DOHH2 (cell line): Measurements from ENCODE around the gene CYYR1.

ENCODE experiments used
- H3F3A ChIP-seq: fragments of 200-600 bp; sonication (generic), shearing (Covaris generic); 2 replicates; pipeline ENCODE4 v1.6.0; 2016; ENCODE audit warnings: antibody characterized with exemption, mild to moderate bottlenecking; ENCODE audit not compliant: control insufficient read depth, insufficient read depth
- H3K27ac ChIP-seq: fragments of 200-600 bp; sonication (generic); 2 replicates; pipeline ENCODE4 v1.5.1; 2014; ENCODE audit warnings: low read depth, mild to moderate bottlenecking, low read length, moderate library complexity
- H3K27me3 ChIP-seq: fragments of 200-600 bp; sonication (generic); 2 replicates; pipeline ENCODE4 v1.6.1; 2014; ENCODE audit warnings: mild to moderate bottlenecking, low read length, mixed read lengths; ENCODE audit not compliant: control insufficient read depth
- H3K36me3 ChIP-seq: fragments of 200-600 bp; sonication (generic); 2 replicates; pipeline ENCODE4 v1.6.1; 2014; ENCODE audit warnings: mild to moderate bottlenecking, low read length, moderate library complexity, mixed read lengths; ENCODE audit not compliant: control insufficient read depth
- H3K4me1 ChIP-seq: fragments of 200-600 bp; sonication (generic); 2 replicates; pipeline ENCODE4 v1.6.1; 2014; ENCODE audit warnings: mild to moderate bottlenecking, low read length, mixed read lengths; ENCODE audit not compliant: control insufficient read depth
- H3K4me2 ChIP-seq: fragments of 200-600 bp; sonication (generic); 2 replicates; pipeline ENCODE4 v1.6.0; 2014; ENCODE audit warnings: mild to moderate bottlenecking, low read length, moderate library complexity
- H3K4me3 ChIP-seq: fragments of 200-600 bp; sonication (generic); 2 replicates; pipeline ENCODE4 v1.5.1; 2014; ENCODE audit warnings: mild to moderate bottlenecking, low read length, mixed read lengths
- H3K79me2 ChIP-seq: fragments of 200-600 bp; sonication (generic); 2 replicates; pipeline ENCODE4 v1.6.1; 2014; ENCODE audit warnings: mild to moderate bottlenecking, low read length, mixed read lengths; ENCODE audit not compliant: control insufficient read depth
- H3K9me2 ChIP-seq: fragments of 200-600 bp; sonication (generic); replicated peaks from 2 replicates; pipeline ENCODE4 v1.6.1; 2014; ENCODE audit warnings: mild to moderate bottlenecking, low read length, mixed read lengths; ENCODE audit not compliant: control insufficient read depth
- H3K9me3 ChIP-seq: fragments of 200-600 bp; sonication (generic); 2 replicates; pipeline ENCODE4 v1.6.1; 2014; ENCODE audit warnings: antibody characterized with exemption, low read length, mixed read lengths; ENCODE audit not compliant: control insufficient read depth, insufficient read depth
- H4K20me1 ChIP-seq: fragments of 200-600 bp; sonication (generic); 2 replicates; pipeline ENCODE4 v1.6.0; 2014; ENCODE audit warnings: low read depth, mild to moderate bottlenecking, antibody characterized with exemption, low read length, moderate library complexity; ENCODE audit not compliant: control insufficient read depth, insufficient read depth
- CTCF ChIP-seq: fragments of 200-600 bp; sonication (generic); IDR thresholded peaks from one replicate; pipeline ENCODE4 v1.5.1; 2014; ENCODE audit warnings: antibody characterized with exemption, mild to moderate bottlenecking, low read depth, low read length; ENCODE audit not compliant: poor library complexity, severe bottlenecking
- EZH2phosphoT487 ChIP-seq: fragments of 200-600 bp; sonication (generic); IDR thresholded peaks from 2 replicates; pipeline ENCODE4 v1.6.1; 2017; ENCODE audit warnings: borderline replicate concordance, mild to moderate bottlenecking, antibody characterized with exemption, low read length, moderate library complexity, mixed read lengths

CYYR1 gene

GRCh38 chr21:26512664-26513063 is 60.4 kb downstream of the CYYR1 start:
- Histone ChIP-seq H4K20me1 (no peaks in the 10 kb centered on the region), H3K79me2 (no peaks in the 10 kb centered on the region), H3K27ac (no peak overlapping the region), H3K4me2 (no peak overlapping the region), H3K36me3 (no peaks in the 10 kb centered on the region), H3K9me3 (0 out of 2 replicates have a peak, but pooled peaks cover 2% of the 10 kb centered on the region), H3K4me3 (no peak overlapping the region), H3K27me3 (no peaks in the 10 kb centered on the region), H3F3A (no peaks in the 10 kb centered on the region), H3K9me2 (no peaks in the 10 kb centered on the region), H3K4me1 (no peaks in the 10 kb centered on the region)
- TF ChIP-seq EZH2phosphoT487 (no peak), CTCF (no peak)

GRCh38 chr21:26508903-26509302 is 64.2 kb downstream of the CYYR1 start:
- H3K9me3 ChIP-seq = 0 out of 2 replicates have a peak, but pooled peaks cover 3% of the 10 kb centered on the region
- H3K9me2 ChIP-seq = no peaks in the 10 kb centered on the region
- TF ChIP-seq EZH2phosphoT487 (no peak), CTCF (no peak)
- H3K36me3 ChIP-seq = no peaks in the 10 kb centered on the region
- H3K27me3 ChIP-seq = no peaks in the 10 kb centered on the region
- no peaks in the 10 kb centered on the region for H3F3A ChIP-seq
- H3K4me3 ChIP-seq = no peak overlapping the region
- H3K4me2 ChIP-seq = no peak overlapping the region
- H4K20me1 ChIP-seq = no peaks in the 10 kb centered on the region
- no peak overlapping the region for H3K27ac ChIP-seq
- H3K79me2 ChIP-seq = no peaks in the 10 kb centered on the region
- H3K4me1 ChIP-seq = no peaks in the 10 kb centered on the region

- Histone ChIP-seq H3K4me2 (no peak overlapping the region), H3K9me2 (no peaks in the 10 kb centered on the region), H3K36me3 (no peaks in the 10 kb centered on the region), H3K4me1 (no peaks in the 10 kb centered on the region), H3K9me3 (0 out of 2 replicates have a peak, but pooled peaks cover 3% of the 10 kb centered on the region), H4K20me1 (no peaks in the 10 kb centered on the region), H3K4me3 (no peak overlapping the region), H3K79me2 (no peaks in the 10 kb centered on the region), H3K27ac (no peak overlapping the region), H3F3A (no peaks in the 10 kb centered on the region), H3K27me3 (no peaks in the 10 kb centered on the region)
- no peak for TF ChIP-seq CTCF
- no peak for TF ChIP-seq EZH2phosphoT487
Observed at GRCh38 chr21:26506956-26507355, 66.1 kb downstream of the CYYR1 start.

- Histone ChIP-seq H3K4me1 (no peaks in the 10 kb centered on the region), H3K27me3 (no peaks in the 10 kb centered on the region), H3K36me3 (no peaks in the 10 kb centered on the region), H3K4me2 (no peak overlapping the region), H3K4me3 (no peak overlapping the region), H3K9me2 (no peaks in the 10 kb centered on the region), H3K27ac (no peak overlapping the region), H3K9me3 (0 out of 2 replicates have a peak, but pooled peaks cover 3% of the 10 kb centered on the region), H3F3A (no peaks in the 10 kb centered on the region), H3K79me2 (no peaks in the 10 kb centered on the region), H4K20me1 (no peaks in the 10 kb centered on the region)
- TF ChIP-seq EZH2phosphoT487 (no peak), CTCF (no peak)
Observed at GRCh38 chr21:26505211-26505610, 67.9 kb downstream of the CYYR1 start.
